Measurements from ENCODE around the gene RNF214. TPM values are rescaled to one million over a fixed set of nuclear protein-coding genes. Genes with fewer than 3 reads are reported as not detected.
A peak's percentile ranks its signal among the peaks of the same experiment; 100 is the strongest.

The RNF214 gene
- total and polyA plus RNA-seq, 2 of the 13 experiments (the other 11 are each of a cell fraction or from before 2014, with no cell fraction given) = 10.7 to 12.6 TPM

DNA sequence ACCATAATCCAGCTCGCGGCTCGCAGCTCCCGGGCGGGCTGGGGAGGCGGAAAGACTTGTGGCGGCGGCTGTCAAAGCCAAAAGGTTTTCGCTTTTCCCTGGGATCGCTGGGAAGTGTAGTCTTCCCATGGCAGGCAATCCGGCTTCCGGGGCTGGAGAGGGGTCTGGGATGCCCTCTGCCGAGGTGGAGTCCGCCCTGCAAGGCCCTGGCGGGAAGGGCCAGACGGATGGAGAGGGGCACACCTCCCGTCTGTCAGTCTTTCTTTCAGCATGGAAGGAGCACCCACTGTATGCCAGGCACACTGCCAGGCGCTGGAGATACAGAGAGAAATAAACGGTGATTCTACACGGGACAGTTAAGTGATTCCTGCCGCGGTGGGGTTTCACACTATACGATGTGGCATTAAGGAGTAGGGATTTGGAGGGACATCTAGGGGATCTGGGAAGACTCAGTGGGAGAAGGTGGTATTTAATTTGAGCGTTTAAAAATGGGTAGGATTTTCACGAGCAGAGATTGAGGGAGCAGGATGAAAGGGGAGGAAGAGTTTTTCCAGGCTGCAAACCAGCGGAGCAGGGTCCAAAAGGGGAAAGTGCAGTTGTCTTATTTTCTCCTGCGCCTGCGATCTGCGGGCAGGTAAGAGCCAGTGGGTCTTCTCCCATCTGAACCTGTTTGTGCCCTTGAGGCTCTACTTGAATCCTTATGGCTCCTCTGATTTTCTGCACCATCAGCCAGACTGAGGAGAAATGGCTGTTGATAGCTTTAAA lies 83.9 kb downstream of the RNF214 start, which contains the start of gene BACE1 (continued):
- TF ChIP-seq, protein P1, sequence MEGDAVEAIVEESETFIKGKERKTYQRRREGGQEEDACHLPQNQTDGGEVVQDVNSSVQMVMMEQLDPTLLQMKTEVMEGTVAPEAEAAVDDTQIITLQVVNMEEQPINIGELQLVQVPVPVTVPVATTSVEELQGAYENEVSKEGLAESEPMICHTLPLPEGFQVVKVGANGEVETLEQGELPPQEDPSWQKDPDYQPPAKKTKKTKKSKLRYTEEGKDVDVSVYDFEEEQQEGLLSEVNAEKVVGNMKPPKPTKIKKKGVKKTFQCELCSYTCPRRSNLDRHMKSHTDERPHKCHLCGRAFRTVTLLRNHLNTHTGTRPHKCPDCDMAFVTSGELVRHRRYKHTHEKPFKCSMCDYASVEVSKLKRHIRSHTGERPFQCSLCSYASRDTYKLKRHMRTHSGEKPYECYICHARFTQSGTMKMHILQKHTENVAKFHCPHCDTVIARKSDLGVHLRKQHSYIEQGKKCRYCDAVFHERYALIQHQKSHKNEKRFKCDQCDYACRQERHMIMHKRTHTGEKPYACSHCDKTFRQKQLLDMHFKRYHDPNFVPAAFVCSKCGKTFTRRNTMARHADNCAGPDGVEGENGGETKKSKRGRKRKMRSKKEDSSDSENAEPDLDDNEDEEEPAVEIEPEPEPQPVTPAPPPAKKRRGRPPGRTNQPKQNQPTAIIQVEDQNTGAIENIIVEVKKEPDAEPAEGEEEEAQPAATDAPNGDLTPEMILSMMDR (CRISPR knock-in tag; IDR thresholded peaks at IDR 0.05) = peak; percentile 90
- TF ChIP-seq, protein P2, sequence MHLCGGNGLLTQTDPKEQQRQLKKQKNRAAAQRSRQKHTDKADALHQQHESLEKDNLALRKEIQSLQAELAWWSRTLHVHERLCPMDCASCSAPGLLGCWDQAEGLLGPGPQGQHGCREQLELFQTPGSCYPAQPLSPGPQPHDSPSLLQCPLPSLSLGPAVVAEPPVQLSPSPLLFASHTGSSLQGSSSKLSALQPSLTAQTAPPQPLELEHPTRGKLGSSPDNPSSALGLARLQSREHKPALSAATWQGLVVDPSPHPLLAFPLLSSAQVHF (CRISPR knock-in tag; IDR thresholded peaks at IDR 0.05) = no peak
- TF ChIP-seq, protein P3, sequence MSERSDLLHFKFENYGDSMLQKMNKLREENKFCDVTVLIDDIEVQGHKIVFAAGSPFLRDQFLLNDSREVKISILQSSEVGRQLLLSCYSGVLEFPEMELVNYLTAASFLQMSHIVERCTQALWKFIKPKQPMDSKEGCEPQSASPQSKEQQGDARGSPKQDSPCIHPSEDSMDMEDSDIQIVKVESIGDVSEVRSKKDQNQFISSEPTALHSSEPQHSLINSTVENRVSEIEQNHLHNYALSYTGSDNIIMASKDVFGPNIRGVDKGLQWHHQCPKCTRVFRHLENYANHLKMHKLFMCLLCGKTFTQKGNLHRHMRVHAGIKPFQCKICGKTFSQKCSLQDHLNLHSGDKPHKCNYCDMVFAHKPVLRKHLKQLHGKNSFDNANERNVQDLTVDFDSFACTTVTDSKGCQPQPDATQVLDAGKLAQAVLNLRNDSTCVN (CRISPR knock-in tag; IDR thresholded peaks at IDR 0.05; ENCODE audit: borderline replicate concordance) = no peak
- no peak for TF ChIP-seq RARG (CRISPR knock-in tag; IDR thresholded peaks at IDR 0.05; ENCODE audit: low read depth)
- no peak for TF ChIP-seq PRPF4 (IDR thresholded peaks at IDR 0.05; ENCODE audit: low read depth, low read length, poor library complexity, severe bottlenecking)
- TF ChIP-seq SP5 (CRISPR knock-in tag; IDR thresholded peaks at IDR 0.05; ENCODE audit: borderline replicate concordance, low read depth) = no peak
- peak; percentile 76 for TF ChIP-seq ERF (CRISPR knock-in tag; IDR thresholded peaks at IDR 0.05)
- peak; percentile 36; the same call in 1 of the 2 replicates for TF ChIP-seq REPIN1 (CRISPR knock-in tag; IDR thresholded peaks at IDR 0.05; ENCODE audit: borderline replicate concordance, low read depth)
- TF ChIP-seq ARNT (IDR thresholded peaks at IDR 0.05) = no peak
- TF ChIP-seq ADNP (CRISPR knock-in tag; IDR thresholded peaks at IDR 0.05) = no peak
- TF ChIP-seq BCL6 (CRISPR knock-in tag; IDR thresholded peaks at IDR 0.05) = no peak
- TF ChIP-seq ZNF883 (CRISPR knock-in tag; IDR thresholded peaks at IDR 0.05; ENCODE audit: not compliant biosample characterization) = no peak
- no peak; the same call in 1 of the 2 replicates for TF ChIP-seq KDM5B (CRISPR knock-in tag; IDR thresholded peaks at IDR 0.05; ENCODE audit: borderline replicate concordance)
- TF ChIP-seq, protein P4, sequence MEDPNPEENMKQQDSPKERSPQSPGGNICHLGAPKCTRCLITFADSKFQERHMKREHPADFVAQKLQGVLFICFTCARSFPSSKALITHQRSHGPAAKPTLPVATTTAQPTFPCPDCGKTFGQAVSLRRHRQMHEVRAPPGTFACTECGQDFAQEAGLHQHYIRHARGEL (CRISPR knock-in tag; IDR thresholded peaks at IDR 0.05) = no peak
- TF ChIP-seq, protein P5, sequence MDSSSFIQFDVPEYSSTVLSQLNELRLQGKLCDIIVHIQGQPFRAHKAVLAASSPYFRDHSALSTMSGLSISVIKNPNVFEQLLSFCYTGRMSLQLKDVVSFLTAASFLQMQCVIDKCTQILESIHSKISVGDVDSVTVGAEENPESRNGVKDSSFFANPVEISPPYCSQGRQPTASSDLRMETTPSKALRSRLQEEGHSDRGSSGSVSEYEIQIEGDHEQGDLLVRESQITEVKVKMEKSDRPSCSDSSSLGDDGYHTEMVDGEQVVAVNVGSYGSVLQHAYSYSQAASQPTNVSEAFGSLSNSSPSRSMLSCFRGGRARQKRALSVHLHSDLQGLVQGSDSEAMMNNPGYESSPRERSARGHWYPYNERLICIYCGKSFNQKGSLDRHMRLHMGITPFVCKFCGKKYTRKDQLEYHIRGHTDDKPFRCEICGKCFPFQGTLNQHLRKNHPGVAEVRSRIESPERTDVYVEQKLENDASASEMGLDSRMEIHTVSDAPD (CRISPR knock-in tag; IDR thresholded peaks at IDR 0.05) = no peak
- no peak for TF ChIP-seq ZNF367 (CRISPR knock-in tag; IDR thresholded peaks at IDR 0.05; ENCODE audit: borderline replicate concordance)
- TF ChIP-seq CHCHD3 (CRISPR knock-in tag; IDR thresholded peaks at IDR 0.05) = no peak
- TF ChIP-seq REXO4 (CRISPR knock-in tag; IDR thresholded peaks at IDR 0.05; ENCODE audit: borderline replicate concordance) = no peak
- no peak for TF ChIP-seq CBX5 (CRISPR knock-in tag; IDR thresholded peaks at IDR 0.05; ENCODE audit: borderline replicate concordance)
- TF ChIP-seq, protein P6, sequence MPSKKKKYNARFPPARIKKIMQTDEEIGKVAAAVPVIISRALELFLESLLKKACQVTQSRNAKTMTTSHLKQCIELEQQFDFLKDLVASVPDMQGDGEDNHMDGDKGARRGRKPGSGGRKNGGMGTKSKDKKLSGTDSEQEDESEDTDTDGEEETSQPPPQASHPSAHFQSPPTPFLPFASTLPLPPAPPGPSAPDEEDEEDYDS (CRISPR knock-in tag; IDR thresholded peaks at IDR 0.05) = peak; percentile 82
- TF ChIP-seq ZNF644 (CRISPR knock-in tag; IDR thresholded peaks at IDR 0.05; ENCODE audit: low read depth) = no peak
- no peak for TF ChIP-seq ZC3H4 (CRISPR knock-in tag; IDR thresholded peaks at IDR 0.05; ENCODE audit: borderline replicate concordance)
- TF ChIP-seq ZBTB38 (CRISPR knock-in tag; IDR thresholded peaks at IDR 0.05) = peak; percentile 75
- no peak for TF ChIP-seq SIX4 (CRISPR knock-in tag; IDR thresholded peaks at IDR 0.05)

Measured in HepG2 (cell line).